HG03521 (cell line): Measurements from ENCODE around the gene AGO3.

Experiments
- ATAC-seq: cut with Tn5 transposase; IDR thresholded peaks from one replicate; pipeline ENCODE4 v1.9.1; 2021; ENCODE audit warnings: mild to moderate bottlenecking, moderate library complexity; ENCODE audit not compliant: unreplicated experiment

AGO3 gene

DNA sequence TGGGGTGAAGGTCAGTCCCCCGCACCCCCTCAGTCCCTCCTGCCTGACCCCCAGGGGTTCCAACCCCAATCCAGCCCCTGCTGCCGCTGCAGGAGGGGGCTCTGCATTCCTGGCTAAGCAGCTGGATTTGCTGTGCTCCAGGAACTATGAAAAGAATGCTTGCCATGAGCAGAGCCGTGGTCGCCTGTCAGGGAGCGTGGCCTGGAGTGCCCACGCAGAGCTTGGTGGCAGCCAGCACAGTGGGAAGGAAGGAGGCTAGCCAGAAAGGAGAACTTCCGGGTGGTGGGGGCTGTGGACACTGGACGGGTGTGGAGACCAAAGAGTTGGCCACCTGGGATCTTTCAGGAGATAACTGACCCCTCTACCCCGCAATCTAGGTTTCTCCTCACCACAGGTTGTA, 188.6 kb downstream of the AGO3 start:
- ATAC-seq, result no peak
